Lung (tissue), 12 donors: ENCODE measurements around the gene TAT. TPM values are rescaled to one million over a fixed set of nuclear protein-coding genes. Genes with fewer than 3 reads are reported as not detected.

Source experiments
- ATAC-seq: fragments of 200-7000 bp; cut with Tn5 transposase; one replicate; pipeline ENCODE4 v1.9.1; 2020; ENCODE audit warnings: moderate number of reproducible peaks; ENCODE audit not compliant: insufficient read depth, low FRiP score
- DNase-seq, 3 donors: peaks; one replicate each; pipeline ENCODE4 v3.0.0-alpha.2; 2013 to 2017
- H3K27ac ChIP-seq, 2 donors: one replicate each; pipeline ENCODE4 v1.5.1; 2013; ENCODE audit warnings: mild to moderate bottlenecking in 2 of 2, moderate library complexity in 2 of 2, control low read depth in 1 of 2, inconsistent platforms in 1 of 2, low read depth in 1 of 2, low read length in 1 of 2
- H3K27me3 ChIP-seq, 3 donors: one replicate each; pipeline ENCODE4 v1.5.1; 2013; ENCODE audit warnings: low read length in 2 of 3; ENCODE audit not compliant: control insufficient read depth in 3 of 3, insufficient read depth in 3 of 3
- H3K36me3 ChIP-seq, 4 donors: one replicate each; pipeline ENCODE4 v1.5.1; 2013; ENCODE audit warnings: low read length in 4 of 4, mild to moderate bottlenecking in 1 of 4, moderate library complexity in 1 of 4; ENCODE audit not compliant: control insufficient read depth in 4 of 4, insufficient read depth in 4 of 4
- H3K4me1 ChIP-seq, 5 donors: one replicate each; pipeline ENCODE4 v1.5.1; 2013; ENCODE audit warnings: low read length in 5 of 5, mild to moderate bottlenecking in 2 of 5, moderate library complexity in 1 of 5; ENCODE audit not compliant: control insufficient read depth in 5 of 5, insufficient read depth in 5 of 5
- H3K4me3 ChIP-seq: one replicate; pipeline ENCODE4 v1.5.1; 2013; ENCODE audit warnings: mild to moderate bottlenecking, control low read depth, moderate library complexity
- H3K9ac ChIP-seq, 2 donors: one replicate each; pipeline ENCODE4 v1.5.1; 2013; ENCODE audit warnings: low read length in 2 of 2, control low read depth in 1 of 2; ENCODE audit not compliant: insufficient read depth in 1 of 2
- H3K9me3 ChIP-seq, 4 donors: one replicate each; pipeline ENCODE4 v1.5.1; 2013; ENCODE audit warnings: low read length in 3 of 4, mild to moderate bottlenecking in 1 of 4, moderate library complexity in 1 of 4; ENCODE audit not compliant: control insufficient read depth in 4 of 4, insufficient read depth in 3 of 4
- CTCF ChIP-seq: IDR thresholded peaks from 2 replicates; pipeline ENCODE4 v1.5.1; 2012; ENCODE audit warnings: mild to moderate bottlenecking; ENCODE audit errors: control extremely low read depth, extremely low read depth
- WGBS, 2 donors: extraction: QIAGEN DNeasy Blood & Tissue Kit; methylation state at CpG; one replicate each; pipeline ENCODE4 v1.1.7; 2013; 5-methylcytosine and 5-hydroxymethylcytosine counted together
- polyA plus RNA-seq, 2 donors: library from polyadenylated mRNA; stranded (reverse); fragments of 200-250 nt; gene quantifications; one replicate each; pipeline ENCODE4 v1.2.1, GENCODE V29; 2013
- total RNA-seq, 2 donors: library from RNA; depleted of rRNA in 1 of 2; stranded (reverse); fragments of >200 nt in 1 of 2; gene quantifications; one replicate each; pipeline ENCODE4 v1.2.1, GENCODE V29; 2014 to 2021
- donor health status: control.
- donor health status: control.
- donor health status: Bipolar disorder and iron deficiency.
- donor health status: healthy.
- donor health status: DM: yes; HTN: yes; CAD: no.

TAT gene
- total and polyA plus RNA-seq, 4 donors: 0.14 to 0.74 (median 0.26) TPM; not detected in 1

GRCh38 chr16:71610936-71611871 lies 34.3 kb upstream of the TAT start:
- Histone ChIP-seq H3K27ac (no peak overlapping the region), H3K27me3 (no peaks in the 10 kb centered on the region), H3K9ac (no peak overlapping the region), H3K4me3 (no peak overlapping the region), H3K9me3 (no peaks in the 10 kb centered on the region), H3K4me1 (peaks cover 0 to 2% (median 0%) of the 10 kb centered on the region in 5 donors), H3K36me3 (no peaks in the 10 kb centered on the region)
- DNase-seq (peak; percentile 57 to 75 (median 70)), ATAC-seq (peak; percentile 83)
- WGBS, 2 donors: 12 to 15% methylated on average over 19 of the region's 19 CpGs
- TF ChIP-seq CTCF: peak; percentile 81

- DNase-seq (no peak), ATAC-seq (no peak)
- Histone ChIP-seq H3K27me3 (no peaks in the 10 kb centered on the region), H3K4me3 (no peak overlapping the region), H3K9me3 (no peaks in the 10 kb centered on the region), H3K4me1 (peaks cover 0 to 2% (median 0%) of the 10 kb centered on the region in 5 donors), H3K9ac (no peak overlapping the region), H3K27ac (no peak overlapping the region), H3K36me3 (no peaks in the 10 kb centered on the region)
- no peak for TF ChIP-seq CTCF
- 84% methylated on average over 4 of the region's 4 CpGs for WGBS, 2 donors
These were observed 33.6 kb upstream of the TAT start for GRCh38 chr16:71610447-71610846.

- Histone ChIP-seq H3K9me3 (no peaks in the 10 kb centered on the region), H3K4me3 (no peak overlapping the region), H3K9ac (no peak overlapping the region), H3K27ac (no peak overlapping the region), H3K36me3 (no peaks in the 10 kb centered on the region), H3K4me1 (peaks cover 0 to 2% (median 0%) of the 10 kb centered on the region in 5 donors), H3K27me3 (no peaks in the 10 kb centered on the region)
- DNase-seq (no peak), ATAC-seq (no peak)
- TF ChIP-seq CTCF: no peak
- 53 to 60% methylated on average over 2 of the region's 2 CpGs for WGBS, 2 donors
These were observed 32.2 kb upstream of the TAT start for GRCh38 chr16:71609066-71609465.
